HepG2 (cell line): Measurements from ENCODE around the gene BACH2. TPM values are rescaled to one million over a fixed set of nuclear protein-coding genes. Genes with fewer than 3 reads are reported as not detected.

ENCODE experiments used
- ATAC-seq: fragments of 200-7000 bp; cut with Tn5 transposase; 3 replicates; pipeline ENCODE4 v1.9.1; 2020; ENCODE audit warnings: mild to moderate bottlenecking, moderate library complexity
- BruUV-seq: library from RNA; stranded (reverse); fragments of 400-500 nt; replicated peaks from 2 replicates; lab custom pipeline; 2021; lab: Mats Ljungman, UMichigan
- CTCF ChIA-PET: fragments of 300-600 bp; formaldehyde crosslinking; extraction: SDS; loops from one replicate; lab custom pipeline; 2021; ENCODE audit warnings: low total read pairs, inconsistent platforms, low intra/inter-chr PET ratio; lab: Yijun Ruan, JAX
- POLR2A ChIA-PET: fragments of 350-600 bp; sonication (Branson Sonifier 250); formaldehyde crosslinking; loops from one replicate; lab custom pipeline; 2020; ENCODE audit warnings: antibody characterized with exemption, inconsistent platforms; lab: Yijun Ruan, JAX
- DNase-seq: peaks from one replicate; pipeline ENCODE4 v3.0.0-alpha.2; 2015; ENCODE audit warnings: low spot score
- FAIRE-seq: peaks from 3 replicates; lab custom pipeline; 2011; peaks lifted over from hg19 to GRCh38; lab: Jason Lieb, UNC
- H2AFZ ChIP-seq: one replicate; pipeline ENCODE4 v1.6.1; 2011; ENCODE audit warnings: low read length, inconsistent platforms
- H3K27ac ChIP-seq: fragments of 300-600 bp; 3 replicates; pipeline ENCODE4 v1.8.0; 2011; ENCODE audit warnings: mixed run types, mild to moderate bottlenecking, mixed read lengths, low read length, inconsistent platforms; ENCODE audit not compliant: insufficient read depth; ENCODE audit errors: extremely low read length
- H3K27me3 ChIP-seq, 2 experiments: fragments of 200-600 bp in 1 of 2; 2 replicates in 1 of 2; 3 replicates in 1 of 2; pipeline versions ENCODE4 v1.6.0 to v1.8.0; 2011; ENCODE audit warnings: low read length in 2 of 2, mild to moderate bottlenecking in 2 of 2, moderate library complexity in 2 of 2, inconsistent platforms in 1 of 2; ENCODE audit not compliant: insufficient read depth in 2 of 2, control insufficient read depth in 1 of 2
- H3K36me3 ChIP-seq, 2 experiments: fragments of 200-600 bp in 1 of 2; replicated peaks in 1 of 2; 2 replicates in 1 of 2; 3 replicates in 1 of 2; pipeline versions ENCODE4 v1.5.1 to v1.8.0; 2011; ENCODE audit warnings: low read length in 2 of 2, inconsistent platforms in 1 of 2; ENCODE audit not compliant: insufficient read depth in 2 of 2, control insufficient read depth in 1 of 2
- H3K4me1 ChIP-seq: 2 replicates; pipeline ENCODE4 v1.5.1; 2012; ENCODE audit warnings: low read length, inconsistent platforms; ENCODE audit not compliant: insufficient read depth
- H3K4me2 ChIP-seq: 2 replicates; pipeline ENCODE4 v1.6.0; 2011; ENCODE audit warnings: low read depth, low read length, inconsistent platforms
- H3K4me3 ChIP-seq, 3 experiments: fragments of 200-600 bp in 1 of 3; sonication (generic), shearing (Covaris generic) in 1 of 3; replicated peaks in 1 of 3; 2 replicates each; pipeline ENCODE4 v1.5.1; 2011 to 2016; ENCODE audit warnings: low read length in 3 of 3, inconsistent platforms in 2 of 3, low read depth in 2 of 3, mild to moderate bottlenecking in 2 of 3, control low read depth in 1 of 3, mixed read lengths in 1 of 3; ENCODE audit not compliant: insufficient read depth in 1 of 3
- H3K79me2 ChIP-seq: one replicate; pipeline ENCODE4 v1.6.1; 2011; ENCODE audit warnings: low read length, inconsistent platforms; ENCODE audit not compliant: insufficient read depth
- H3K9ac ChIP-seq: 2 replicates; pipeline ENCODE4 v1.6.0; 2011; ENCODE audit warnings: mild to moderate bottlenecking, low read depth, low read length, inconsistent platforms; ENCODE audit not compliant: insufficient read depth
- H3K9me3 ChIP-seq: 2 replicates; pipeline ENCODE4 v1.5.1; 2012; ENCODE audit warnings: mild to moderate bottlenecking, low read length
- H4K20me1 ChIP-seq: 2 replicates; pipeline ENCODE4 v1.6.0; 2011; ENCODE audit warnings: inconsistent platforms, mild to moderate bottlenecking, low read length, moderate library complexity; ENCODE audit not compliant: insufficient read depth
- AFF4 ChIP-seq: sonication (generic); formaldehyde crosslinking; IDR thresholded peaks from 2 replicates; pipeline ENCODE4 v1.4.0; 2020; ENCODE audit warnings: missing genetic modification reagents
- CBX5 ChIP-seq: sonication (generic); formaldehyde crosslinking; IDR thresholded peaks from 2 replicates; pipeline ENCODE4 v1.4.0; 2020; ENCODE audit warnings: missing genetic modification reagents, borderline replicate concordance
- CENPT ChIP-seq: sonication (generic); formaldehyde crosslinking; IDR thresholded peaks from 2 replicates; pipeline ENCODE4 v1.8.0; 2022; ENCODE audit warnings: low read depth, mild to moderate bottlenecking, moderate library complexity, missing genetic modification reagents
- CHD4 ChIP-seq: fragments of 200-600 bp; sonication (generic); IDR thresholded peaks from 2 replicates; pipeline ENCODE4 v1.7.0; 2017; ENCODE audit warnings: mild to moderate bottlenecking, low read length, borderline replicate concordance
- HHEX ChIP-seq: IDR thresholded peaks from 2 replicates; pipeline ENCODE4 v1.6.1; 2016; ENCODE audit warnings: control low read depth
- SOX5 ChIP-seq: IDR thresholded peaks from 2 replicates; pipeline ENCODE4 v1.6.1; 2016; ENCODE audit warnings: borderline replicate concordance
- WIZ ChIP-seq: sonication (generic); formaldehyde crosslinking; IDR thresholded peaks from 2 replicates; pipeline ENCODE4 v1.5.1; 2020; ENCODE audit warnings: mild to moderate bottlenecking, missing genetic modification reagents
- YEATS2 ChIP-seq: sonication (generic); formaldehyde crosslinking; IDR thresholded peaks from 2 replicates; pipeline ENCODE4 v1.4.0; 2020; ENCODE audit warnings: missing genetic modification reagents, borderline replicate concordance
- ZBTB8A ChIP-seq: sonication (generic); formaldehyde crosslinking; IDR thresholded peaks from 2 replicates; pipeline ENCODE4 v1.4.0; 2020; ENCODE audit warnings: mild to moderate bottlenecking, low read depth, missing genetic modification reagents, borderline replicate concordance
- ZEB1 ChIP-seq: IDR thresholded peaks from 2 replicates; pipeline ENCODE4 v1.6.1; 2012; ENCODE audit warnings: mild to moderate bottlenecking, low read depth, inconsistent platforms; ENCODE audit not compliant: insufficient replicate concordance
- WGBS: methylation state at CpG from one replicate; pipeline ENCODE4 v1.1.6; 2017; ENCODE audit warnings: low lambda C conversion rate; 5-methylcytosine and 5-hydroxymethylcytosine counted together
- in situ Hi-C: cut with HindIII; loops from 2 replicates; pipeline ENCODE4 v1.10.0; 2017; ENCODE audit warnings: low pct_unique_long_range_greater_than_20kb; ENCODE audit not compliant: extremely low pct_ligation_motif_present
- intact Hi-C: fragments of 100-400 bp; cut with micrococcal nuclease; formaldehyde crosslinking; loops from one replicate; pipeline ENCODE4 v1.10.0; 2022; ENCODE audit not compliant: unreplicated experiment
- polyA plus RNA-seq, 8 experiments: library from polyadenylated mRNA; depleted of rRNA in 3 of 8; stranded (reverse) in 7 of 8; unstranded in 1 of 8; fragments of >200 nt; fragmentation: Illumina TruSeq in 4 of 8; extraction: Trizol in 4 of 8; gene quantifications; 2 replicates each; pipeline versions ENCODE4 v1.2.1 to v1.2.3, GENCODE V29; 2011 to 2016; ENCODE audit warnings: low read depth in 4 of 8, missing spikeins in 1 of 8, mixed read lengths in 1 of 8; ENCODE audit not compliant: insufficient read depth in 1 of 8
- total RNA-seq, 5 experiments: library from RNA; depleted of rRNA; stranded (reverse); fragments of >200 nt; fragmentation: Illumina TruSeq; extraction: Trizol; gene quantifications; 2 replicates each; pipeline ENCODE4 v1.2.3, GENCODE V29; 2016; ENCODE audit warnings: low read depth in 1 of 5
- TF ChIP-seq, protein P1 (sequence below): sonication (generic); formaldehyde crosslinking; IDR thresholded peaks from 2 replicates; pipeline ENCODE4 v1.4.0; 2020; ENCODE audit warnings: missing genetic modification reagents

Gene BACH2
- total and polyA plus RNA-seq, 2 of the 13 experiments (the other 11 are each of a cell fraction or from before 2014, with no cell fraction given), result 0.01 TPM; not detected in 1

DNA sequence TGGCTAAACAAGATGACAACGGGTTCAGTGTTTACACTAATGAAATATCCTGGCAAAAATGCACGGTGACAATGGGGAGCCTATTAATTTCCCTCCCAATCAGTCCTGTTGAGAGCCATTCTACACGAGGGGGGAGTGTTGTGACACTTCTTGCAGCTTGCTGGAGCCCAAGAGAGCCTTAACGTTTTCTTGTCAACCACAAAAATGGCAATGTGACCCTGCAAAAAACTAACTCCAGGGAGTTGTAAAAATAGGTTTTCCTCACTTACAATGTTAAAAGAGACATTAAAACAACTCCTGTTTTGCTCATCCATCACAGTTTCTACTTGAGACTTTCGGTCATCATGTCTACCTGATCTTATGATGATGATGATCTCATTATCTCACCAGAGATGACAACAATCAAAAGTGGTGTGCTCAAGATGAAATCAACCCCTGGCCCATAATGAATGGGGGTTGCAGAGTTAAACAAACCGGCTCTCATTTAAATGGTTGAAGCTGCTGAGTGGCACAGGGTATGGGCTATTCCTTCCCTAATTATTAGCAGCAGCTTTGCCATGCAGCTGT lies 344.5 kb downstream of the BACH2 start:
- Histone ChIP-seq H3K4me3 (no peak overlapping the region), H4K20me1 (no peaks in the 10 kb centered on the region; the same call in 1 of the 2 replicates), H3K27me3 (peaks cover 0 to 28% of the 10 kb centered on the region in 2 experiments; a peak in 4 of 5 replicates), H3K9ac (no peak overlapping the region), H3K4me2 (no peak overlapping the region), H3K9me3 (no peaks in the 10 kb centered on the region), H3K79me2 (no peaks in the 10 kb centered on the region), H3K27ac (no peak overlapping the region), H3K36me3 (no peaks in the 10 kb centered on the region), H3K4me1 (no peaks in the 10 kb centered on the region), H2AFZ (no peak overlapping the region)
- FAIRE-seq (no peak), ATAC-seq (no peak), DNase-seq (no peak)
- intact Hi-C loops, result no loop called here
- TF ChIP-seq CHD4, result no peak
- POLR2A ChIA-PET, result no interaction called here
- in situ Hi-C loops, result no loop called here
- CTCF ChIA-PET, result interaction anchor here (1.0 kb wide), 1 partner anchor 12 kb away, joined by 3 read pairs; no protein-coding TSS in a partner anchor
- WGBS, result 3% methylated on average over 6 of the region's 6 CpGs
- no TSS peak for BruUV-seq

DNA sequence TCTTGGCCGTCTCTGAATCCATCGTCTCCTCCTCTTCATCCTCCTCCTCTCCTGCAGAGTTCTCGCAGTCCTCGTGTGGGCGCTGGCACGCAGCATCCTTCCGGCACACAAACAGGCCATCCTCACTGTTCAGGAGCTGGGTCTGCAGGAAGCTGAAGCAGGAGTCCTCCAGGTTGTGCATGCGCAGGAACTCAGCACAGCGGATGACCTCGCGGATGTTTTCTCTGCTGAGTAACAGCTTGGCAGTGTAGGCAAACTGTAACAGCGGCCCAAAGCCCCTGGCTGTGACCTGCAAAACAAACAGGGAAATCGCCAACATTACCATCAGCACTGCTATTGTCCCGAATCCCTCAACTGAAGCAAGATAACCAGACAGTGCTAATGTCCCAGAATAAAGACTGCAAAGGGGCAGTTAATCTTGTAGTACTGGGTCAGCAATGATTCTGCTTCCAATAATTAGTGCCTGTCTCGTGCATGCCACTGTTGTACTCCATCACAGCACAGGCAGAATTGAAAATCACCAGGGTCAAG lies 345.0 kb downstream of the BACH2 start:
- no peaks in the 10 kb centered on the region for H3K79me2 ChIP-seq
- no peaks in the 10 kb centered on the region for H3K9me3 ChIP-seq
- DNase-seq (peak; percentile 44), ATAC-seq (peak; percentile 89), FAIRE-seq (no peak)
- no peak overlapping the region for H3K27ac ChIP-seq
- no peaks in the 10 kb centered on the region; the same call in 1 of the 2 replicates for H4K20me1 ChIP-seq
- H2AFZ ChIP-seq, result no peak overlapping the region
- H3K4me1 ChIP-seq, result no peaks in the 10 kb centered on the region
- H3K9ac ChIP-seq, result no peak overlapping the region
- POLR2A ChIA-PET, result no interaction called here
- CTCF ChIA-PET, result interaction anchor here (1.0 kb wide), 1 partner anchor 11 kb away, joined by 3 read pairs; no protein-coding TSS in a partner anchor
- intact Hi-C loops, result no loop called here
- BruUV-seq, result no TSS peak
- no peak overlapping the region for H3K4me3 ChIP-seq
- in situ Hi-C loops, result no loop called here
- no peaks in the 10 kb centered on the region for H3K36me3 ChIP-seq
- 10% methylated on average over 14 of the region's 15 CpGs for WGBS
- no peak overlapping the region for H3K4me2 ChIP-seq
- H3K27me3 ChIP-seq, result peaks cover 0 to 26% of the 10 kb centered on the region in 2 experiments; a peak in 4 of 5 replicates
- no peak for TF ChIP-seq AFF4 (CRISPR knock-in tag)
- TF ChIP-seq, protein P1, sequence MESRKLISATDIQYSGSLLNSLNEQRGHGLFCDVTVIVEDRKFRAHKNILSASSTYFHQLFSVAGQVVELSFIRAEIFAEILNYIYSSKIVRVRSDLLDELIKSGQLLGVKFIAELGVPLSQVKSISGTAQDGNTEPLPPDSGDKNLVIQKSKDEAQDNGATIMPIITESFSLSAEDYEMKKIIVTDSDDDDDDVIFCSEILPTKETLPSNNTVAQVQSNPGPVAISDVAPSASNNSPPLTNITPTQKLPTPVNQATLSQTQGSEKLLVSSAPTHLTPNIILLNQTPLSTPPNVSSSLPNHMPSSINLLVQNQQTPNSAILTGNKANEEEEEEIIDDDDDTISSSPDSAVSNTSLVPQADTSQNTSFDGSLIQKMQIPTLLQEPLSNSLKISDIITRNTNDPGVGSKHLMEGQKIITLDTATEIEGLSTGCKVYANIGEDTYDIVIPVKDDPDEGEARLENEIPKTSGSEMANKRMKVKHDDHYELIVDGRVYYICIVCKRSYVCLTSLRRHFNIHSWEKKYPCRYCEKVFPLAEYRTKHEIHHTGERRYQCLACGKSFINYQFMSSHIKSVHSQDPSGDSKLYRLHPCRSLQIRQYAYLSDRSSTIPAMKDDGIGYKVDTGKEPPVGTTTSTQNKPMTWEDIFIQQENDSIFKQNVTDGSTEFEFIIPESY (CRISPR knock-in tag), result peak; percentile 97
- TF ChIP-seq HHEX (CRISPR knock-in tag), result no peak
- TF ChIP-seq CENPT (CRISPR knock-in tag), result no peak
- TF ChIP-seq ZEB1, result no peak
- TF ChIP-seq CBX5 (CRISPR knock-in tag), result no peak
- no peak for TF ChIP-seq WIZ (CRISPR knock-in tag)
- peak; percentile 36; the same call in 1 of the 2 replicates for TF ChIP-seq SOX5 (CRISPR knock-in tag)
- TF ChIP-seq YEATS2 (CRISPR knock-in tag), result no peak
- no peak for TF ChIP-seq ZBTB8A
